Chondrocyte (in vitro differentiated cells): ENCODE results near the gene UBE2O. TPM values are rescaled to one million over a fixed set of nuclear protein-coding genes. Genes with fewer than 3 reads are reported as not detected.

Experiments
- DNase-seq: peaks from one replicate; pipeline ENCODE4 v3.0.0; 2021; ENCODE audit warnings: mixed read lengths, low spot score
- H3K27ac Mint-ChIP-seq: one replicate; pipeline ENCODE4 v1.8.0; 2021; ENCODE audit warnings: mild to moderate bottlenecking, moderate library complexity, mixed read lengths; ENCODE audit not compliant: unreplicated experiment
- H3K27me3 Mint-ChIP-seq: 2 replicates; pipeline ENCODE4 v1.8.0; 2021; ENCODE audit warnings: low read depth, mixed read lengths
- H3K36me3 Mint-ChIP-seq: 2 replicates; pipeline ENCODE4 v1.8.0; 2021; ENCODE audit warnings: low read depth, mixed read lengths
- H3K4me1 Mint-ChIP-seq: 2 replicates; pipeline ENCODE4 v1.8.0; 2021; ENCODE audit warnings: low read depth, mild to moderate bottlenecking, mixed read lengths
- H3K4me3 Mint-ChIP-seq: one replicate; pipeline ENCODE4 v1.8.0; 2021; ENCODE audit warnings: mild to moderate bottlenecking, moderate library complexity, mixed read lengths; ENCODE audit not compliant: unreplicated experiment
- H3K9me3 Mint-ChIP-seq: 2 replicates; pipeline ENCODE4 v1.8.0; 2021; ENCODE audit warnings: low read depth, mixed read lengths
- CTCF ChIP-seq: fragments of 200-600 bp; sonication (generic); IDR thresholded peaks from 2 replicates; pipeline ENCODE4 v1.5.0; 2021; ENCODE audit warnings: antibody characterized with exemption, mild to moderate bottlenecking, moderate library complexity
- total RNA-seq: library from RNA; stranded (reverse); gene quantifications from 3 replicates; pipeline ENCODE4 v1.2.1, GENCODE V29; 2021

UBE2O gene
- total RNA-seq, 1 donor from 2014 or later, result 22.1 TPM

DNA sequence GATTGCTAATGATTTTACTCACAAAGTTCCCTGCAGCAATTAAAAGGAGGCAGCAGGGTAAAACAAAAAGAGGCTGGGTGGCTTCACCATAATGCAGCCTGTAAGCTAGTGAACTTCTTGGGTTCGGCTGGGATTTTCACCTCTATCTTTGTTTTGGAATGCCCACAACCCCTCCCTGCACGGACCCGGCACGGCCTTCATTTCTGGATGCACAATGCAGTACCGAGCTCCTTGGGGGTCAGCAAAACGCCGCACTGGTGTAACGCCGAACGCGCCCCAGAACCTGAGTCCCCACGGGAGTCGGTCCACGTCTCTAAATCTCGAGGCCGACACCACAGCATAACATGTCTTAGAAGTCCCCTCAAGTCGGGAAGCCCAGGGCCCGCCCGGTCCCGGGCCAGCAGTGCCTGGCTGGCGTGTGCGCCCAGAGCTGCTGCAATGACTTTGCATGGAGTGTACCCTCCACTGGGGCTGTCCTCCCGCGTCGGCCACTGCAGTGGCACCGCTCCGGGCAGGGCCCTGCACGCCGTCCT lies 759 bp downstream of the UBE2O start:
- H3K27ac Mint-ChIP-seq, result peak overlapping the region; percentile 74
- TF ChIP-seq CTCF, result no peak

DNA sequence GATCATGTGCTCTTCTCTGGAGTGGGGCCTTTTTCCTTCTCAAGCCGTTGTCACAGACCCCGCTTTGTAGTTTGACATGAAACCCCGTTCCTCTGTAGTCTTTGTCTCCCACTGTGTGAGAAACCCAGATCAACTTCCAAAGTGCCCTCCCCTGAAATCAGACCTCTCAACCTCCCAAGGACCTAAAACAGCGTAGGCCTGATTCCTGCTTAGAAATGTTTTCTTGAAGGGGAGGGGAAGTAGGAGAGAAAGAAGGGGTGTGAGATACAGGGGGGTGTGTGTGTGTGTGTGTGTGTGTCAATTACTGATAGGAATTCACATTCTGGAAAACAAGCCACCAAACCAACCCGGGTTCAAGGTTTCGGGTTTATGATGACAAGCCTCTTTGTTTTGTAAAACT lies 1.4 kb downstream of the UBE2O start:
- no peak for TF ChIP-seq CTCF
- no peaks in the 10 kb centered on the region for H3K36me3 Mint-ChIP-seq
- no peaks in the 10 kb centered on the region for H3K27me3 Mint-ChIP-seq
- H3K4me3 Mint-ChIP-seq, result peak overlapping the region; percentile 86
- H3K4me1 Mint-ChIP-seq, result peaks cover 50% of the 10 kb centered on the region
- peak overlapping the region; percentile 83 for H3K27ac Mint-ChIP-seq
- H3K9me3 Mint-ChIP-seq, result no peaks in the 10 kb centered on the region
- DNase-seq, result no peak

More for the DNA sequence above, 759 bp downstream of the UBE2O start:
- H3K4me1 Mint-ChIP-seq, result peaks cover 43% of the 10 kb centered on the region
- H3K27me3 Mint-ChIP-seq, result no peaks in the 10 kb centered on the region
- H3K9me3 Mint-ChIP-seq, result no peaks in the 10 kb centered on the region
- no peaks in the 10 kb centered on the region for H3K36me3 Mint-ChIP-seq
- H3K4me3 Mint-ChIP-seq, result peak overlapping the region; percentile 86
- DNase-seq, result no peak

- TF ChIP-seq CTCF, result no peak
- H3K36me3 Mint-ChIP-seq, result no peaks in the 10 kb centered on the region
- H3K4me1 Mint-ChIP-seq, result peaks cover 74% of the 10 kb centered on the region
- no peaks in the 10 kb centered on the region for H3K9me3 Mint-ChIP-seq
- no peak overlapping the region for H3K27ac Mint-ChIP-seq
- H3K27me3 Mint-ChIP-seq, result no peaks in the 10 kb centered on the region
- no peak overlapping the region for H3K4me3 Mint-ChIP-seq
- DNase-seq, result no peak
Observed at GRCh38 chr17:76449126-76449525, 3.8 kb downstream of the UBE2O start.

DNA sequence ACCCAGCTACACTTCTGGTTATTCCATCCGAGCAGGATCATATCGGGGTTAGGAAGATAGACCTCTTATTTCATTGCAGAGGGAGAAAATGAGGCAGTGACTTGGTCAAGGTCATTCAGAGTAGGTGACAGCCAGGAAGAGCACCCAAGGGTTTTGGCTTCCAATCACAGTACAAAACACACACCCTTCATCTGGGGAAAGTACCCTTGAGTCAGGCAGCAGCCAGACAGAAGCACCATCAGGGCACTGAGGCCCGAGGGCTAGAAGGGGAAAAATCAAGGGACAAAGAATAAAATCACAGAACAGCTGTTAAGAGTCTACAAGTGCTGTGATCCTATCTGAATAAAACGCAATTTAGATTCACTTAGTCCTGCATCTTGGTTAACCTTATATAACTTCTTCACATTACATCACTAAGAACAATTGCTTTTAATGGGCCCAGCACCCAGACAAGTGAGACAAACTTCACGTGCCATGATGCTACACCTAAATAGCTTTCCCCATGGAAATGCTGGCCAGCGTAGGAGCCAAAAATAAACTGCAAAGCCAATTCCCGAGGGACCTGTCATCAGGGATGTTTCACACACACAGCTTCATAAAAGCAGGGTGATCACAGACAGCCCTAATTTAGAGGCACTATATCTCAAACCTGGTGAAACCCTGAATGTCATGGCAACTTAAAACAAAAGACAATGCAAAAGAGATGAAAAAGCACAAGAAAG lies 4.9 kb downstream of the UBE2O start:
- DNase-seq, result no peak
- Mint-ChIP-seq H3K4me3 (no peak overlapping the region), H3K27ac (peak overlapping the region; percentile 38), H3K9me3 (no peaks in the 10 kb centered on the region), H3K4me1 (peaks cover 81% of the 10 kb centered on the region), H3K27me3 (no peaks in the 10 kb centered on the region), H3K36me3 (no peaks in the 10 kb centered on the region)
- no peak for TF ChIP-seq CTCF

DNA sequence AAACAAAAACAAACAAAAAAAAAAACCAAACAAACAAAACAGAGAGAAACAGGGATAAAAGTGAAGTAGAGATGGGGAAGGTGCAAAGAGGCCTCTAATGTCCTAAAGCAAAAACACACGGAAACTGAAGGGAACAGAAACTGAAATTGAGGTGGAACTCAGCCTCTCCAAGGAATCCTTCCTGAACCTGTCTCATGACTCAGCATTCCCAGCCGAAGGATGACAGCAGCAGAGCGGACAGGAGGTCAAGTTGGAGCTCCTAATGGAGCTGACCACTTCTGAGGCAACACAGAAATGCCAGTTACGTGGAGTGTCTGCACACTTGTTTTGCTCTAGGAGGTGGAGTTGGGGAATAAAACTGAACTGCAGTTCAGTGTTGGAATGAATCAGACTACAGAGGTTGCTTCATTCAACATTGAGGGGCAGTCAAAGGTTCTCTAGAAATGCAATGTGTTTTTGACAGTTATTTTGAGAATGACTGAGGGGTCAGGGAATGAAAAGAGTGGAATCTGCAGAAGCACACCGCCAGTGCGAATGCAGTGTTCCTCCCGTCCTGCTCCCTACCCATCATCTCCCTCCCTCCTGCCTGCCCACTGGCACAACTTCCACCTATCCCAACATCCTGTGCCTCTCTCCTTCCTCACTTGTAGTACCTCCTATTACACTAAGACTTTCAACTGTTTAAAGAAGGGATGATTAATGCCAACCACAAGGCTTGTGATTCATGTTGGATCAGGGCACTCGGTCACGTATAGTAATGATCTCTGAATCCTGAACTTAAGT lies 6.3 kb downstream of the UBE2O start:
- DNase-seq, result no peak
- peak overlapping the region; percentile 95 for H3K27ac Mint-ChIP-seq
- H3K4me3 Mint-ChIP-seq, result peak overlapping the region; percentile 37

More for the DNA sequence above, 6.3 kb downstream of the UBE2O start:
- Mint-ChIP-seq H3K9me3 (no peaks in the 10 kb centered on the region), H3K36me3 (no peaks in the 10 kb centered on the region), H3K27me3 (no peaks in the 10 kb centered on the region), H3K4me1 (peaks cover 83% of the 10 kb centered on the region)
- TF ChIP-seq CTCF, result no peak
